RKO (cell line): ENCODE measurements around the gene AIG1.
"Not testable (repeated sequence)": the region's sequence is repeated elsewhere in the genome, so short reads cannot be mapped to it uniquely, and the experiment has no call there.

Source experiments
- DNase-seq: peaks from one replicate; pipeline ENCODE4 v3.0.0-alpha.2; 2016; ENCODE audit warnings: low spot score

Gene AIG1

GRCh38 chr6:143058987-143059386 is 1.7 kb upstream of the AIG1 start:
- DNase-seq: peak; percentile 51

- peak; percentile 81 for DNase-seq
Measured at GRCh38 chr6:143059663-143060353, 881 bp upstream of the AIG1 start.

GRCh38 chr6:143060354-143060805 is 309 bp upstream of the AIG1 start:
- peak; percentile 91 for DNase-seq

GRCh38 chr6:143061597-143062385 is 1.1 kb downstream of the AIG1 start:
- DNase-seq: peak; percentile 15

GRCh38 chr6:143062551-143062950 is 1.9 kb downstream of the AIG1 start:
- no peak for DNase-seq

GRCh38 chr6:143063631-143064030 is 2.9 kb downstream of the AIG1 start:
- no peak for DNase-seq

- DNase-seq: no peak
Measured at GRCh38 chr6:143064271-143064670, 3.6 kb downstream of the AIG1 start.

GRCh38 chr6:143064951-143065683 is 4.4 kb downstream of the AIG1 start:
- DNase-seq: no peak

- DNase-seq: no peak
Measured at GRCh38 chr6:143068001-143068400, 7.3 kb downstream of the AIG1 start.

GRCh38 chr6:143074101-143074500 is 13.4 kb downstream of the AIG1 start:
- DNase-seq: no peak

GRCh38 chr6:143074670-143075318 is 14.1 kb downstream of the AIG1 start:
- DNase-seq: no peak

- no peak for DNase-seq
Measured at GRCh38 chr6:143078468-143079324, 18.0 kb downstream of the AIG1 start.

GRCh38 chr6:143079325-143079640 is 18.6 kb downstream of the AIG1 start:
- no peak for DNase-seq

GRCh38 chr6:143082274-143082673 is 21.6 kb downstream of the AIG1 start:
- DNase-seq: not testable (repeated sequence)

- not testable (repeated sequence) for DNase-seq
Measured at GRCh38 chr6:143084019-143084418, 23.3 kb downstream of the AIG1 start.

- DNase-seq: not testable (repeated sequence)
Measured at GRCh38 chr6:143087335-143087734, 26.6 kb downstream of the AIG1 start.

GRCh38 chr6:143087856-143088255 is 27.2 kb downstream of the AIG1 start:
- DNase-seq: no peak

GRCh38 chr6:143090314-143091044 is 29.8 kb downstream of the AIG1 start:
- DNase-seq: no peak

- DNase-seq: no peak
Measured at GRCh38 chr6:143092768-143093167, 32.1 kb downstream of the AIG1 start.

- DNase-seq: no peak
Measured at GRCh38 chr6:143093290-143093689, 32.6 kb downstream of the AIG1 start.

- DNase-seq: no peak
Measured at GRCh38 chr6:143096403-143096802, 35.7 kb downstream of the AIG1 start.
